H1 (cell line): ENCODE results near the gene PLA2G4D. TPM values are rescaled to one million over a fixed set of nuclear protein-coding genes. Genes with fewer than 3 reads are reported as not detected.

Source experiments
- CBX8 ChIP-seq: fragments of 300-800, 300-1000 bp; sonication (generic); IDR thresholded peaks from 2 replicates; pipeline ENCODE4 v1.7.1; 2016; ENCODE audit warnings: low read depth, low read length, borderline replicate concordance
- CEBPB ChIP-seq: IDR thresholded peaks from 2 replicates; pipeline ENCODE4 v1.6.1; 2012; ENCODE audit warnings: low read depth, low read length
- MAFK ChIP-seq: IDR thresholded peaks from 2 replicates; pipeline ENCODE4 v1.6.1; 2012; ENCODE audit warnings: low read depth, mild to moderate bottlenecking, improper control_type of control experiment, low read length
- polyA plus RNA-seq, 7 experiments: library from polyadenylated mRNA; depleted of rRNA in 3 of 7; stranded (reverse) in 5 of 7; unstranded in 2 of 7; fragments of >200 nt in 5 of 7; fragments of 200-250 nt in 2 of 7; gene quantifications; 1 replicate in 5 of 7; 2 replicates in 1 of 7; 4 replicates in 1 of 7; pipeline versions ENCODE4 v1.2.1 to v1.2.3, GENCODE V29; 2011 to 2013; ENCODE audit warnings: missing spikeins in 2 of 7, mixed read lengths in 2 of 7
- total RNA-seq: library from RNA; stranded (reverse); fragmentation: NEBNext Ultra II Directional; extraction: Animal tissue kit (Norgen Biotek cat#: 25700); gene quantifications from 2 replicates; pipeline ENCODE4 v1.2.1, GENCODE V29; 2021

PLA2G4D gene
- total and polyA plus RNA-seq, 2 of the 8 experiments (the other 6 are each of a cell fraction or from before 2014, with no cell fraction given) = 0.07 to 0.18 TPM

- TF ChIP-seq MAFK (no peak), CBX8 (no peak), CEBPB (no peak)
Observed at GRCh38 chr15:42064271-42064670, 30.1 kb downstream of the PLA2G4D start (continued).
